Activated CD4-positive, alpha-beta T cell treated with anti-CD3 and anti-CD28 coated beads, Interleukin-10, Interleukin-2, amounts not matched to agents 100 ng/mL and 50 ng/mL, durations not matched to agents 16 hours and 8 hours (primary cell): Measurements from ENCODE around the gene SLC9A1.

Experiments
- DNase-seq: peaks from one replicate; pipeline ENCODE4 v3.0.0-alpha.2; 2020

SLC9A1 gene

DNA sequence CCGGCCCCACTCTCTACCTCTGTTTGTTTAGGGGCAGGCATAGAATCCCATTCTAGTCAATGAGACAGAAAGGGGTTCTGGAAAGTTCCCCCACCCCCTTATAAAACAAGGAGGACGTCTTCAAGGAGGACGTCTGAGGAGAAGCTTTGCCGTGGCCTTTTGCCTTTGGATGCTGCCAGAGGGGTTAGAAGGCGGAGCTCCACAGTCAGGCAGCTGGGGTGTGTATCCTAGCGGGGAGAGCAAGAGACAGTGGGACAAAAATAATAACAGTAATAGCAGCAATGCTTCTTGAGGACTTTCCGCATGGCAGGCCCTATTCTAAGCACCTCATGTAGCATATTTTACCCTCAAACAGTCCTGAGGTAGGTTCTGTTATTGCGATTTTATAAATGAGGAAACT is 94.0 kb downstream of the SLC9A1 start:
- DNase-seq: no peak

DNA sequence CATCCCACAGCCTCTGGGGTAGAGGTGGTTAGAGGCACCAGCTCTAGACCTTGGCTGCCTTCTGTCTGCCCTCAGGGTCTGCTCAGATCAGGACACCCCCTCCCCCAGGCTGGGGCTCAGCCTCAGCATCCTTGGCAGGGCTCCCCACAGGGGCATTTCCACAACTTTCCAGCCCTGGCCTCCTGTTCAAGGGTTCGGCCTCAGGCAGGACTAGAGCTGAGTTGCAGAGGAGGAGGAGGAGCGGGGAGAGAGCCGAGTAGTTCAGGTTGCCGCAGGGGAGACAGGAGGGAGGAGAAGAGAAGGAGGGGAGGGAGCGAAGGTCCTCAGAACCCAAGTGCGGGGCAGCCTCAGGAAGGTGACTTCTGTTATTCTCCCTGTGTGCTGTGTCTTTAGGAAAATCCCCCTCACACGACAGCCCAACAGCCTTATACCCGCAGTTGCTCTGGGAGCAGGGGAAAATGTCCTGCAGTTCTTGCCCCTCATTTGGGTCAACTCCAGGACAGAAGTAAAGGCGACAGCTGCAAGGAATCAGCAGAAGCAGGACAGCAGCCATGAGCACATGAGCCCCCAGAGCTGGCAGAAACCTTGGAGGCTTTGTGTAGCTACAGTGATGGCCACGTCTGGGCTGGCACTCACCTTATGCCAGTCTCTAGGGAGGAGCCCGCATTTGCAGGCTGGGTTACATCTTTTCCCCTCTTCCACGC is 95.8 kb downstream of the SLC9A1 start:
- DNase-seq: no peak

DNA sequence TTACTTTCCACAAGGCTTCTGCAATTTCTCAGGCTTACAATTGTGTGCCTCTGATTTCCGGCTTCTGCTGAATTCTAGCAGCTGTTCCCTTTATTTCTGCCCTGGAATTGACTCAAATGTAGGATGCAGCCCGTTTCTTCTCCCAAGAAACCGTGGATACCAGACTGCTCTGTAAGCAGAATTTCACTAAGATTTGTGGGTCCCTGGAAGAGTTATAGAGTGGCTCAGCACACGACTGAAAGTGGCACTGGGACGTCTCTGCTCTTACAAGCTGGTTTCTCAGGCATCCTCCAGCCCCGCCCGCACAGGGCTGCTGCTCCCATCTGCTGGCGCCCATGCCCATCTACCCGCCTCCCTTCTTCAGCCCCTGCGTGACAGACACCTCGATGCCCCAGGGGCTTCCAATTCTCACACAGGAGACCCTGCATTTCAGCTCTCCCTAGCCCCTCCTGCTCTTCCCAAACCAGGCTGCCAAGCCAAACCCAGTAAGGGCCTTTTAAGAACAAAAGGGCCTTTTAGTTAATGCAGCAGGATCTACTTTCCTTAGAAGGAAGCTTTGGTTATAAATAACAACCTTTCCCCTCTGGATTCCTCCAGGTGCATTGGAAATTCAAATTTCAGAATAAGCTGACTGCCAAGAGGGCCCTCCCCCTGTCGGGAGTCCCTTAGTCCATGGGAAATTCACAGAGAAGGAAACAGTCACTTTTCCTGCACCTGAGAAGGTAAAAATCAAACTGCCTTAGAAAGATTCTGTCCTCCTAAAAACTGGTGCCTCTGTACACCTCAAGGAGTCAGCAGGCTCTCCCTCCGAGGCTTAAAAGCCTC is 96.9 kb downstream of the SLC9A1 start:
- DNase-seq: no peak

GRCh38 chr1:27057389-27057788 is 97.5 kb downstream of the SLC9A1 start:
- DNase-seq: no peak

DNA sequence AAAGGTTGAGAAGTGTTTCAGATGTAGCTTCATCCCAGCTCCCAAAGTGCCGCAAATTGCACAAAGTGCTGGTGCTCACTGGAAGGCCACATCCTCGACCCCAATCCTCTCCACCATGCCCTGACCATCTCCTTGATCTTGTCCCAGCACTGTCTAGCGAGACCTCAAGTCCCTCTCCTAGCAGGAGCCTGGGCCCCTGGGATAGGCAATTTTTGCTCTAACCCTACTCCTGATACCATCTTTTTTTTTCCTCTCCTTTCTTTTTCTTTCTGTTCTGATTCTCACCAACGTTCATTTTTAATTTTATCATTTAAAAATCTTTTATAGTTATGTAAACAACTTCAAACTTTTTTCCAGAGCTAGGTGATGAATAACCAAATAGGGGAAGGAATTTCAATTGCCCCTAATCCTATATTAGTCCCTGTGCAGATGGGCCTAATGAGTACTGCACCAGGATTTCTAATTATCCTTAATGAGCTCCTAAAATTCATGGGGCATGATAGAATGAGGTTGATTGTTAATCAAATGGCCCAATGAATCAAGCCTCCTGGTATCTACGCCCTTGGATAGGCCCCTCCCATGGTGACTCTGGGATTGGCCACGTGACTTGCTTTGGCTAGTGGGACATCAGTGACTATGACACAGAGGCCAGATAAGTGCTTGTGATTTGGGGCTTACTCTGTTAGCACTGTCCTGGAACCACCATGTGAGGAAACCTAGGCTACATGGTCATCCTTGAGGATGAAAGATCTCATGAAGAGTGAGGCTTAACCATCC is 100.8 kb downstream of the SLC9A1 start:
- no peak for DNase-seq

DNA sequence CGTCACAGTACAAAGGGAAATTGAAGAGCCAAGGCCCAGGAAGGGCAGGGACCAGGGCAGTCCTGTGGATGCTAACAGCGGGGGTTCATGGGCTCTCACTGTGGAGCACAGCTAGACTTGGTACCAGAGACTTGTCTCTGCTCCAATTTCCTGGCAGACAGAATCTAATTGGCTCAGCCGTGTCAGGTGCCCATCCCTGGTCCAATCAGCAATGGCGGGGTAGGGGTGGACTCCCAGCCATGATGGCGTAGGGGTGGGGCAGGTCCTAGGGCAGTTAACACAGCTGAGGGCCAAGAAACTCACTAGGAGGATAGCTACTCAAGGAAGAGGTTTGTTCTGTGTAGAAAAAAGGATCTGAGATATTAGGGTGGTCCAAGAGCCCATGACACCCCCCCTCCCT is 102.4 kb downstream of the SLC9A1 start:
- no peak for DNase-seq

DNA sequence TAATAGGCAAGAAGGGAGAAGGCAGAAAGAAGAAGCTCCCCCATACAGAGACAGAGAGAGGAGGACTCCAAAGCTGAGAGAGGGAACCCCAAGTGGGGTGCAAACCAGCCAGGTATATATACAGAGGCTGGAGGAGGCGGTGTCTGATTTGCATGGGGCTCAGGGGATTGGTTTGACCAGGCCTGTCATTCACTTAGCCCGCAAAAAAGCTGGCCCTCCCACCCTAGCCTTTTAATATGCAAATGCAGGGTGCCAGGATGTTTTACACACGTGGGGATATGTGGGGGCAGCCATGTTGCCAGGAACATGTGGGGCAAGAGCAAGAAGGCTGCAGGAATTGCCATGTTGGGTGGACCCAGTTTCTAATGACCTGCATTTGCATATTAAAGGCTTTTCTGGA is 105.3 kb downstream of the SLC9A1 start:
- DNase-seq: peak; percentile 17

DNA sequence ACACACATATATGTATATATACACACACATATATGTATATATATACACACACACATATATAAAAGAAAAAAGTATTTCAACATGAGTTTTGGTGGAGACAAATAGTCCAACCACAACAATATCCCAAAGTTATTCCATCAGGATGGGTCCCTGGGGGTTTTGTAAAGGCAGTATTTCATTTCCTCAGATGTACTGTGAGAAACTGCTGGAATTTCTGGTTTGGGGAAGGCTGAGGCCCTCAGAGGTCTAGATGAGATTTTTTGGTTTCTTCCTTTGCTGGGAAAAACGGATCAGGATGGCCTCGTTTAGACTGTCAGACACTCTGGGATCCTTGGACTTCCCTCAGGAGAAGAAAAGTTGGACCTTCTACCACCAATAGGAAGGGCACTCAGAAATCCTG is 105.8 kb downstream of the SLC9A1 start:
- DNase-seq: no peak
